ENCODE data around the gene C11orf68. TPM values are rescaled to one million over a fixed set of nuclear protein-coding genes. Genes with fewer than 3 reads are reported as not detected.

Gene C11orf68
- total RNA-seq, 2 donors from 2014 or later = 26.0 to 29.1 TPM

GRCh38 chr11:65883058-65883761, 35.7 kb downstream of the C11orf68 start:
- Mint-ChIP-seq H3K36me3 (ENCODE audit: low read depth) (peaks cover 44% of the 10 kb centered on the region), H3K27ac (no peak overlapping the region)

GRCh38 chr11:65882120-65883057, 36.5 kb downstream of the C11orf68 start:
- DNase-seq = no peak
- no peak overlapping the region for H3K4me3 Mint-ChIP-seq
- H3K27me3 Mint-ChIP-seq (ENCODE audit: insufficient read depth) = peaks cover 5% of the 10 kb centered on the region
- H3K9me3 Mint-ChIP-seq = no peaks in the 10 kb centered on the region
- no peak overlapping the region for H3K4me3 ChIP-seq (ENCODE audit: low read length)
- H3K9ac ChIP-seq (ENCODE audit: extremely low read depth, low read length, poor library complexity, severe bottlenecking) = no peak overlapping the region
- H3K4me1 Mint-ChIP-seq = peaks cover 12% of the 10 kb centered on the region
- no peaks in the 10 kb centered on the region for H3K9me3 ChIP-seq (ENCODE audit: control insufficient read depth, low read length)
- whole genome bisulfite sequencing, 2 experiments (ENCODE audit: insufficient coverage in 1 of 2, insufficient read length in 1 of 2) = 95% methylated on average over 23 to 29 of the region's 30 CpGs
- peaks cover 44% of the 10 kb centered on the region for H3K36me3 Mint-ChIP-seq (ENCODE audit: low read depth)
- H3K27ac Mint-ChIP-seq = no peak overlapping the region
- no peaks in the 10 kb centered on the region for H3K27me3 ChIP-seq (ENCODE audit: control insufficient read depth, insufficient read depth, low read length, poor library complexity, severe bottlenecking)
- no peak for TF ChIP-seq CTCF (conservative IDR thresholded peaks at IDR 0.05)
- H3K4me1 ChIP-seq (ENCODE audit: control insufficient read depth, insufficient read depth, low read length) = no peaks in the 10 kb centered on the region
- no peak overlapping the region for H3K27ac ChIP-seq (ENCODE audit: low read depth, low read length)
- H3K36me3 ChIP-seq (ENCODE audit: control insufficient read depth, insufficient read depth, low read length) = peaks cover 39% of the 10 kb centered on the region

More at GRCh38 chr11:65883058-65883761, 35.7 kb downstream of the C11orf68 start:
- DNase-seq = no peak
- Histone ChIP-seq H3K27me3 (ENCODE audit: control insufficient read depth, insufficient read depth, low read length, poor library complexity, severe bottlenecking) (no peaks in the 10 kb centered on the region), H3K4me1 (ENCODE audit: control insufficient read depth, insufficient read depth, low read length) (no peaks in the 10 kb centered on the region), H3K9ac (ENCODE audit: extremely low read depth, low read length, poor library complexity, severe bottlenecking) (no peak overlapping the region), H3K4me3 (ENCODE audit: low read length) (no peak overlapping the region), H3K9me3 (ENCODE audit: control insufficient read depth, low read length) (no peaks in the 10 kb centered on the region), H3K27ac (ENCODE audit: low read depth, low read length) (no peak overlapping the region), H3K36me3 (ENCODE audit: control insufficient read depth, insufficient read depth, low read length) (peaks cover 39% of the 10 kb centered on the region)
- H3K4me1 Mint-ChIP-seq = peaks cover 15% of the 10 kb centered on the region
- peaks cover 2% of the 10 kb centered on the region for H3K27me3 Mint-ChIP-seq (ENCODE audit: insufficient read depth)
- WGBS, 2 experiments (ENCODE audit: insufficient coverage in 1 of 2, insufficient read length in 1 of 2) = 95 to 100% methylated on average over 8 to 13 of the region's 13 CpGs
- no peak for TF ChIP-seq CTCF (conservative IDR thresholded peaks at IDR 0.05)
- H3K4me3 Mint-ChIP-seq = no peak overlapping the region
- no peaks in the 10 kb centered on the region for H3K9me3 Mint-ChIP-seq

GRCh38 chr11:65880844-65881421, 37.9 kb downstream of the C11orf68 start:
- peaks cover 34% of the 10 kb centered on the region for H3K36me3 Mint-ChIP-seq (ENCODE audit: low read depth)
- Histone ChIP-seq H3K27ac (ENCODE audit: low read depth, low read length) (no peak overlapping the region), H3K9me3 (ENCODE audit: control insufficient read depth, low read length) (no peaks in the 10 kb centered on the region), H3K9ac (ENCODE audit: extremely low read depth, low read length, poor library complexity, severe bottlenecking) (no peak overlapping the region), H3K27me3 (ENCODE audit: control insufficient read depth, insufficient read depth, low read length, poor library complexity, severe bottlenecking) (no peaks in the 10 kb centered on the region), H3K36me3 (ENCODE audit: control insufficient read depth, insufficient read depth, low read length) (peaks cover 35% of the 10 kb centered on the region), H3K4me3 (ENCODE audit: low read length) (no peak overlapping the region), H3K4me1 (ENCODE audit: control insufficient read depth, insufficient read depth, low read length) (no peaks in the 10 kb centered on the region)
- H3K27ac Mint-ChIP-seq = no peak overlapping the region
- no peak overlapping the region for H3K4me3 Mint-ChIP-seq
- DNase-seq = no peak
- peaks cover 8% of the 10 kb centered on the region for H3K27me3 Mint-ChIP-seq (ENCODE audit: insufficient read depth)
- no peaks in the 10 kb centered on the region for H3K9me3 Mint-ChIP-seq
- peaks cover 2% of the 10 kb centered on the region for H3K4me1 Mint-ChIP-seq
- 93 to 98% methylated on average over 4 to 7 of the region's 7 CpGs for WGBS, 2 experiments (ENCODE audit: insufficient coverage in 1 of 2, insufficient read length in 1 of 2)
- no peak for TF ChIP-seq CTCF (conservative IDR thresholded peaks at IDR 0.05)
